ENCODE results near the gene RIT2.

RIT2 gene

DNA sequence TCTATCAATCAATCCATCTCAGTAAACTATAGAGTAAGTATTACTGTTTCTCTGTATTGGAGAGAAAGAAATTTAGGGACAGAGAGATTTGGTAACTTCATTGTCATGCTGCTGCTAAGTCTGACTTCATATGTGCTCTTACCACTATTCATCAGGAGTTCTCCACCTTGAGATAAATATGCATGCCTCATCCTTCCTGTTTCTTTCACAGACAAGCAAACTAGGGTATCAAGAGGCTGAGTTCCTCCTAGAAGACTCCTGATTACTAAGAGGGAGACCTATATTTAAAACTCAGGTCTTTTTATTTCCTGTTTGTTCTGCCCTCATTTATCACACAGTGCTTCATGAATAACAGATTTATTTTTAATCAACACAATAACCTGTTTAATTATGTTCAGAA is 34.1 kb downstream of the RIT2 start:
- DNase-seq (ENCODE audit: low read depth) = no peak

DNA sequence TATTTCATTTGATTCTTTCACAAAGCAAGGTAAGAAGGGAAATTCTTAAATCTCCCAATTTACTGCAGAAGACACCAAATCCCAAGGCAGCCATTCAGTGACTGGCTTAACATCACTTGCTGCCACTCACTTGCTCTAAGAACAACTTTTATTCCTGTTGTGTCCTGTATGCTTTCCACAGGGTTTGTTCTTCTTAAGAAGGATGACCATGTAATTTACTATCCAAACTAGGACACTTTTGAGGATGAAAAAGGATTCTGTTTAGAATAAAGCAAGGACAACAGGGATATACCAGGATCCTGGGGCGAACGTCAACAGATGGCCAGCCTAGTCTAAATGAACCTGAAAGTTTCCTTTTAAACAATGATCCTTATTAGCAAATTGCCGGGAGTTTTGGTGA is 34.8 kb downstream of the RIT2 start:
- no peak for DNase-seq (ENCODE audit: low read depth)

DNA sequence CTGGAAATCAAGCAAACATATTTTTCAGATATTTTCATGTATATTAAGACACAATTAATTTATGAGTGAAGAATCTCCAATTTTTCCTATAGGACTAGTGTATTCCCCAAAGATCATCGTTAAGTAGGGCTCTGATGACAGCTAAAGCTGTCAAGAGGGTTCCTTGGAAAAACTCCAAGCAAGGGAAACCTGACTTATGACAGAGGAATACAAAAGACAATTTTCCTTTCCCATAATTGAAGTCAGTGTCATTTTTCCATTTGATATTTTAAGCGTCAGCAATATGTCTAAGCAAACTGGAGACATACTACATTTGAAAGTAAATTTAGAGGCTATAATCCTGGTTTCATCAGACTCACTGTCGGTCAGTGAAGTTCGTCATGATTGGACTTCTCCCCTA is 36.1 kb downstream of the RIT2 start:
- DNase-seq (ENCODE audit: low read depth) = no peak

DNA sequence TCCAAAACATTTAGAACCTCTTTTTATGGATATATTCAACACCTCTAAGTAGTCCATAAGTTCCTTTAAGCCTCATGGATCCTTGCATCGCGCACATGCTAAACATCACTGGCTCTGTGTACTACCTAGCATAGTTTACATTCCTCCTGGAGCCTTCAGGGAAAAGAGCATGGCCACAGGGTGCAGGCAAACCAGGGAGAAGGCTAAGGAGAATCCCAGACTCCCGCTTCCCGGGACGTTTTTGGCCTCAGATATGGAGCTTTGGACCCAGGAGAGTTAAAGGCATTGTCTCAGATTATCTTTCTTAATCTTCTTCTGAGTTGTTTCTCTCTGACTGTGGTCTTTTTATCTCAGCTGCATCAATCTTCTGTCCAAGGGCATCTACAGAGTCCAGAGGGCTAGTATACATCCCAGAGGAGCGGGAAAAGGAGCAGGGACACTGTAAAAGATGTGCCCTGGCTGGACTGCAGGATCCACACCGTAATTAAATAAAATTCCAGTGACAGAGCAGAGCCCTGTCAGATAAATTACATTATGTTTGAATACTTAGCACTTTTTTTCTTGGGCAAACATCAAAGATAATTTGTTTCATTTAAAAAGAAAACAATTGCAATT is 36.9 kb downstream of the RIT2 start:
- DNase-seq (ENCODE audit: low read depth) = no peak

DNA sequence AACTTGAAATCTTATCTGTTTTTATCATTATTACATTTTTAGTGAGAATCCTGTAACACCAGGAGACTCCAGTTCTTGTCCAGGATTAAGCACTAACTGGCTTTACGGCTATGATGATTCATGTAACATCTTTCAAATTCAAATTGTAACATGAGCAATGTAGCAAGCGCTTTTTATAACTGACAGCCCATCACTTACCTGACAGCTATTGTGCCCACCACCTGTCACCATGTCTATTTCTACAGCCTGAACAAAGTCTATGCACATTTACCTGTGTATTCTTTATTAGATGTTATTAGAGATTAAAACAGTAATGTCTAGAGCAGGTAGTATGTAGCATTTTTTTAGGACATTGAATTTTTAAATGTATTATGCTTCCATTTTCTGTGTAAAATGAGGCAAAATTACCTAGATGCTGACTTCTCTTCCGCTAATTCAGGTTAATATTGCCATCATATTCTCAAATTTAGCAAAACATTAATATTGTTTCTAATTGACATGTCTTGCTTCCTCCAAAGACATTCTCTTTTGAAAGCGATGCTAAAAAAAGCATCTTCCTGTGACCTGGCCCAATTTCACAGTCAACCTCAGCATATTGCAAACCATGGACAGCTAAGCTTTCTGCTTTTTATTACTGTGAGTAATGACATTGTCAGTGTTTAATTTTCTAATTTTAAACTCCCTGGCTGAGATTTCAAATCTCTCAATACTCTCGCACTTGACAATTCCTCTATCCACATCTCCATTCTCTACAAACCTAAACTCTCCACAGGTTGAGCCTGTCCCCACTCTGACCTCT is 37.8 kb downstream of the RIT2 start:
- no peak for DNase-seq (ENCODE audit: low read depth)

DNA sequence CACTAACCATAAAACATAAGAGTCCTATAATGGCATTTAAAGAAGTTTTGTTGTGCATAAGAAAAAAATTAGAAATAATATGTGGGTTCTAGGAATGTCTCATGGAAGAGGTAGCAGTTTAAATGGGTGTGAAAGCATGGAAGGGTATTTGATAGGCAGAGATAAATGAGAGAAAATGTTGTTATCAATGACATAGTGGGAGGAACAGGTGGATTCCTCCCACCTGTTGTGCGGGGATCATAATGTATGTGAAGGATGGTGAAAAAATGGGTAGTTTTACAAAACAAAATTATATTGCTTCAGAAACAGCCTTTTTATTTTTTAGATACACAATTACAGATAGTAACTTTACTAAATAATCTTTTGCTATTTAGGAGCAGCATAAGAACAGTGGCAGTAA is 41.7 kb downstream of the RIT2 start:
- no peak for DNase-seq (ENCODE audit: low read depth)

DNA sequence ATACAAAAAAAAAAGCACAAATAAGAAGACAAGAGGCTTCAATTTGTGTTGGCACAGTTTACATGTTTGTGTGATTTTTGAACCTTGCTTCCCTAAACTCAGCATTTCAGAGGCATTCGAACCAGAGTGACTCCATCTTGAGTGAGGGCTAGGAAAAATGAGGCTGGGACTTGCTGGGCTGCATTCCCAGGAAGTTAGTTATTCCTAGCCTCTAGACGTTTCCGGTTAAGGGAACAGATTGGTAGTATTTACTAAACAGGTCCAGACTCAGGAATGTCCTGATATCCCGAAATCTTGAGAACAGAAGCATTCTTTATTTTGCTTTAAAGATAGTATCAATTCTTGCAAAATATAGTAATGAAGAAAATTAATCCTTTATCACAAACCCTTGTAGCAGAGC is 46.7 kb downstream of the RIT2 start:
- no peak for DNase-seq (ENCODE audit: low read depth)

DNA sequence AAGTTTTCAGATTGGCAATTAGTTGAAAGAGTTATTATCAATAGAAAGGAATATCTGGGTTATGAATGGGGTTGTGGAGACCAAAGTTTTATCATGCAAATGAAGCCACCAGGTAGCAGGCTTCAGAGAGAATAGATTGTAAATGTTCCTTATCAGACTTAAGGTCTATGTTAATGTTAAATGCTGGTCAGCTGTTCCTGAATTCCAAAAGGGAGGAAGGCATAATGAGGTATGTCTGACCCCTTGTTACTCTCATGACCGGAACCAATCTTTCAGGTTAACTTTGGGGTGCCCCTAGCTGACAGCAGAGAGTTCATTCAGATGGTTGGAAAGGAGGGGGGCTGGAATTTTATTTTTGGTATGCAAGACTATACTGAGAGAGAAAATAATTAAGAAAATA is 47.9 kb downstream of the RIT2 start:
- DNase-seq (ENCODE audit: low read depth) = no peak

DNA sequence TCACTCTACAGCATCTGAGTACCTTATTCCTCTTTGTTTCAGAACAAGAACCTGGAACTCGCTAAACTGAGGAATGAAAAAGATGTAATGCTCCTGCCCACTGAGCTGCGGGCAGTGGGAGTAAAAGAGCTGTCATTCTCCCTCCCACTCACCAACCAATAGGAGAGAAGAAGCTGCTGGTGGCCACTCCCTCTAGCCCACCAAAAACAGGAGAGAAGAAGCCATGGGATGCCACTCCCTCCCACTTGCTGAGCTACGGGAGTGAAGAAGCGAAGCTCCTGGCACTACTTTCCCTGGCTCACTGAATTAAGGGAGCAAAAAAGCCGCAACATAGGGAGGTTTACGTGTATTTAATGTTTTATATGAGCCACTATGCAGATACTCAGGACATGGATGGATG is 53.7 kb downstream of the RIT2 start:
- no peak for DNase-seq (ENCODE audit: low read depth)

DNA sequence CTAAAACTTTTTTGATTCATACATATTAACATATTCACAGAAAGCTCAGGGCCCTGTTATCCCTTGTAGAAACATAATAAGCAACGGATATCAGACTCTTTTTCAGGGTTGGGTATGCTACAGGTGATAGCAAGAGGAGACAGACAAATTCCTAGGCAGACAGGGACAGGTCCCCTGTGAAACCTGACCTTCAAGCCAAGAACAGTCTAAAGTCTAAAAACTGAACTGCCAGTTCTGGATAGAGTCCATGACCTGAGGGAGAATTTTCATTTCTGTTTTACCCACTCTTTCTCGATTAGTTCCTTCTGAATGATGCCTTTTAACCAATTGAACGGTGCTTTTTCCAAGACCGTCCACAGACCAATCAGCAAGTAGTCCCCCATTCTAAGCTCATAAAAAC is 54.2 kb downstream of the RIT2 start:
- no peak for DNase-seq (ENCODE audit: low read depth)

DNA sequence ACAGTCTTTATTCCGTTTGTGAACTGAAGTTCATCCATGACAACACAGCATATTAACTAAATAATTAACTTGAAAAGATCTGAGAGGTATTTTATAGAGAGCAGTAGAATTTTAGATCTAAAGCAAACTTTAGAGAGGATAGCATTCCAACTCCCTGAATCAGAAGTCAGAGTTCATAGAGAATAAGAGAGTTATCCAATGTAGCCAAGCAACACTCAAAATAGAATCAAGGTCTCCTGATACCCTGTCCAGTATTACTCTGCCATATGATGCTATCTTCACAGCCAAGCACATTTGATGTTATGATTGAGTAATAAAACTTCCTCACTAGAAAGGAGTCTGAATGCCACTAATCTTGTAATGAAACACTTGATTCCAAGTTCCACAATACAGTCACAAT is 55.5 kb downstream of the RIT2 start:
- peak; percentile 18 for DNase-seq (ENCODE audit: low read depth)

DNA sequence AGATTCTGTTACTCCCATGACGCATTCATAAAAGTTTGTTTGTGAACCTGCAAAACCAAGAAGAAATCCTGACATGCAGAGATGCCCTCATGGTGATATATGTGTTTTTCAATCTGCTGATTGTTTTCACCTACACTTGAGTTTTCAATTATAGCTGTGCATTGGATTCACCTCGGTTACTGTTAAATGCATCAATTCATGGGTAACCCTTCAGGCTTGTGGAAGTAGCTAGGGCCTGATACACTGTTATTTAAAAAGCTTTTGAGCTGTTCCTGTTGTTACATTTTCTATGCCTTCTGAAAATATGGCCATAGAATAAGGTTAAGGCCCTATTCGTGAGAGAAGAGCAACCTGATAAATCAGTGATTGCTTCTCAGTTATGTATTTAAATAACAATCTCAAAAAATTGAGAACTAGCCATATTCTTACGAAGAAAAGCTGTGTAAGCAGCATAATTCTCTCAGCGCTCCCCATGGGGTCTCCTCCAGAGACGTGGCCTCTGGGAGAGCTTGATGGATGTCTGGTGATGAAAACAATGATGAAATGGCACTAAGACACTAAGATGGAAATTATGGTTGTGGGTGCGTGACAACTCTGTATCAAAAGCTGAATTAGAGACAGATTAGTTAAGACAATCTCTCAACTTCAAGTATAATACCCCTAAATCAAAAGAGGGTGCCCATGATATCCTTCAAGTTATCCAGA is 60.5 kb downstream of the RIT2 start:
- DNase-seq (ENCODE audit: low read depth) = no peak

DNA sequence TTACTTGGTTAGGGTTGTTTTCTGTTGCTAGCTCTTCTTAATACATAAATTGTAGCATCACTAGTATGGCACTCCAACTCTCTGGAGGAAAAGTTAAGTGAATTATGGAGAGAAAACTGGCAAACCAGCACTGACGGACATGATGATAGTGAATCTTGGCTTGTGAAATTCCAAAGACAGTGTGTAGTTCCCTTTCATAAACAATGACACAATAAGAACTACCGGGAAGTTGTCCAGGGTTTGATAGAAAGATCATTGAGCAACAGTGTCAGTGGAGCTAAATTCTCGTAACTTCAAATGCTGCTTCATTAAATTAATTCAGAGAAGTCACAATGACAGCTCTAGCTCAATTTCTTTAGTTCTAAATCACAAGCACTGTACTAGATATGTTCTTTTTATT is 66.5 kb downstream of the RIT2 start:
- peak; percentile 13 for DNase-seq (ENCODE audit: low read depth)

DNA sequence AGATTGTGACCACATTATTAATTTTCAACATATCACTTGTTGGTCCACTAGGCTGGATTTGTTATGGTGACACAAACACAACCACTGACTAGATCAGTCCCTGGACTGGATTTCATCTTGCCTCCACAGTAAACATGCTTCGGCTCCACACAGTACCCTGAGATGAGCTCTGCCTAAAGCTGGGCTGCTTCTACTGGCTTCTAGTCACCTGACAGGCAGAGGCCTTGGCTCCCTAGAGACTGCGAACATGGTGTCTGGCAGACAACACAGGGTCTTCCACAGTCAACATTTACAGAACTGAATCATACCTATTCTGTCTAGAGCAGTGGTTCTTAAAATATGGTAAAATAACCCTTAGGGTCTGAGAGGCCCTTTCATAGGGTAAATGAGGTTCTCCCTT is 69.2 kb downstream of the RIT2 start:
- no peak for DNase-seq (ENCODE audit: low read depth)

DNA sequence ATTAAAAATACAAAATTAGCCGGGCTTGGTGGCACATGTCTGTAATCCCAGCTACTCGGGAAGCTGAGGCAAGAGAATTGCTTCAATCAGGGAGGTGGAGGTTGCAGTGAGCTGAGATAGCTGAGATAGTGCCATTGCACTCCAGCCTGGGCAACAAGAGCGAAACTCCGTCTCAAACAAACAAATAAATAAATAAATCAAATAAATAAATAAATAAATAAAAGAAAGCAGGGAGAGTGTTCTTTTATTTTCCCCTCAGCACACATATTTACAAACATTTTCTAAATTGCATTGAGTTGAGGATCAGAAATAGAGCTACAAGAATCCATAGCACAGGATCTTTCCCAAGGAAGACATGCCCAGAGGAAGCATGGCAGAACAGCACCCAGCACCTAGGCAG is 71.9 kb downstream of the RIT2 start:
- DNase-seq (ENCODE audit: low read depth) = no peak

DNA sequence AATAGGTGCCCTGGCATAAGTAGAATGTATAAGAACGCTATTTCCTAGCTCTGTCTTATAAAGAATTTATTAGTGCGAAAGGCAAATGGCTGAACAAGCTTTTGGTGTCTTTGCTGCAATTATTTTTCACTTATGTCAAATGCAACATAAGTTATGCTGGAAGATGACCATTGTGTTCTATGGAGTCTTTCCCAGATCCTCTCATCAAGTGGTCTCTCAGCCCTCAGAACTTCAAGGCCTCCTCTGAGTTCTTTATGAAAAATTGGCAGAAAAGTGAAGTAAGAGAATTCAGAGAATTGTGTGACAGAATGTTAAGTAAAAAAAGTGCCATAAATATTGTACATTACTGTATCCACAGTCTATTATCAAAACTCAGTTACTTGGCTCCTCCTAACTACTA is 75.2 kb downstream of the RIT2 start:
- DNase-seq (ENCODE audit: low read depth) = no peak

DNA sequence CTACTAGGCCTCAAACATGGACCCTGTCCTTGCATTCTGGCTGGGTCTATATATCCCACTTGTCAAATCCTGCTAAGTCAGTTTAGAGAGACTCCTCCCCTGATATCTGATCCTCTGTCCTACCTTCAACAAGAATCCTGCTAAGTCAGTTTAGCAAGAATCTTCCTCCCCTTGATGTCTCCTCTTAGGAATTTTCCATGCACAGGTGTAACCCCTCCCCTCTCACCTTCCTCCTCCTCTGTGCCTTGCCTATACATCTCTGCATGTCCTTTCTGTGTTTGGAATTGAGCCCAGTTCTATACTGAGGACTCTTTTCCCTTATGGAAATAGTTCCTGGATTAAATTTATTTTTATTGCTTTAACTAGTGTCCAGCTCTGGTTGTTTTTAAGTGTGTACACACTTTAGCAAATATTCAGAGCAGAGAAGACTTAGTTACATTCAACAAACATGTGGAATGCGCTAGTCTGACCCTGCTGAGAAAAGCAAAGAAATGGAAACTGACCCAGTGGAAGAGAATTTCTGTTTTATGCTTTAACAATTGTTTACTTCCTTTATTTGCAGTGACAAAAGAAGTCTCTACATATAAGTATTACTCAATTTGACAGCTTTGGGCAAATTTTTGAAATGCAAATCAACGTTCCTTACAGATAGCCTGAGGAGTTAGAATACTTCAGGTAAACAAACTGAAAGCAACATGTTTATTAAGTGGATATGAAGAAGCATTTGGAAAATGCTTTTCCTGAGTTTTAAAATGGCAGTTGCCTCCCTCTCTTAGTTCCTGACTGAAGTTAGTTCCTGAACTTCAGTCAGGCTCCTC is 80.6 kb downstream of the RIT2 start:
- no peak for DNase-seq (ENCODE audit: low read depth)

DNA sequence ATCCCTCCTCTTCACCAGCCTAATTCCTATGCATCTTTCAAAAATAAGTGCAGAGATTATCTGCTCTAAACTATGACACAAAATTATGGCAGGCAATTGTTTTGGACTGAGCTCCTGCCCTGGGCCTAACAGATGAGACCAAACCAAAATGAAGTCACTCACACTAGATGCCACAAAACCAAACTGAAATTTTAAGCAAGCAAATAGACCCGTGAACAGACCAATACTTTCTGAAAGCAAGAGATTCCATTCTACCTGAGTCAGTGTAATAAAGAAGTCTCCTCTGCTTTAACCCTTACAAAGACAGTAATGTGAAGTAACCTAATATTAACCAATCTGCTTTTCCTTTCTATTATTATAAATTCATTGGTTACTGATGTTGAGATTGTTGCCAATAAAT is 84.3 kb downstream of the RIT2 start:
- DNase-seq (ENCODE audit: low read depth) = no peak

DNA sequence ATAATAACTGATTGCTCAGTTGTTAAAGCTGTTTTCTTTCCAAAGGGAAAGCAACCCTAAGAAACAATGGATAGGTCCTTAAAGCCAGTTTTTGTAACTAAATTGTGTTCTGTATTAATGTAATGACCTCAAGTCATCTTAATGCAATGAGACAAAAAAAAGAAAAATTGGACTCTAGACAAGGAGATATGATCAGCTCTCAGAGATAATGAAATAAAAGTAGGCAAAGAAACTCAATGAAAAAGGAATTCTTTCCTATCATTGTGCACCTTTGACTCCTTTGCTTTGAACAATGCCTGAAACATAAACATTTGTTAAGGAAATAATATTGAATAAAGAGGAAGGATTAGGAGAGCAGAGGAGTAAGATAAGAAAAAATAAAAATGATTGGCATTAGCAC is 86.1 kb downstream of the RIT2 start:
- DNase-seq (ENCODE audit: low read depth) = no peak

DNA sequence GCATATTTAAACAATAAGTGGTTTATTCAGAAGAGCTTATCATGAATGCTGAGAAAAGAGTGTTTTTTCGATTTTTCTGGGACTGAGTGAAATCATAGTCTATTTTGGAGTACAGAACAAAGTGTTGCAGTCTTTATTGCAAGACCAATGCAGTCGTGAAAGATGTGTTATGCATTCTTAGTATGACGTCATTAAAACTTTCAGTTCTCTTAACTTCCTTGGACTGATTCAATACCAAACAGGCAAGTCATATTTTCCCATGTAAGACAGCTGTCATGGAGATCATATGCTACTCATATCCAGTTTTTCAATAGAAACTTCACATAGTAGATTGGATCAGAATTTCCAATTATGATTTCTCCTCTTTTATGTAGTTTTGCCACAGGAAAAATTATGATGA is 92.6 kb downstream of the RIT2 start:
- DNase-seq (ENCODE audit: low read depth) = no peak

DNA sequence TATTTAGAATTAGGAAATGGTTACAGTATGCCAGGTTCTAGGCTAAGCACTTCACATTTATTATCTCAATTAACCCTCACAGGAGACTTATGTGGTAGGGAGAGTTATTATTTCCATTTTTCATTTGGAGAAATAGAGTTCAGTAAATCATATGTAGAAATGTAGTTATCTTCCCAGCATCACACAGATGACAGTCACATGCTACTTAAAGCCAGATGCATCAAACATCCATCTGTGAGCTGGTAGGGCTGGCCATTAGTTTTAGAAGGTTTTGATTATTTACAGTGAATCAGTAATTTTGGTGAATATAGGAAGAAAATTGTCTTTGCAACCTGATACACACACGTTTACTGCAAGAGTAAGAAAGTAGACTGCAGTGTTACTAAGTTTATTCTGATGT is 97.9 kb downstream of the RIT2 start:
- DNase-seq (ENCODE audit: low read depth) = no peak

DNA sequence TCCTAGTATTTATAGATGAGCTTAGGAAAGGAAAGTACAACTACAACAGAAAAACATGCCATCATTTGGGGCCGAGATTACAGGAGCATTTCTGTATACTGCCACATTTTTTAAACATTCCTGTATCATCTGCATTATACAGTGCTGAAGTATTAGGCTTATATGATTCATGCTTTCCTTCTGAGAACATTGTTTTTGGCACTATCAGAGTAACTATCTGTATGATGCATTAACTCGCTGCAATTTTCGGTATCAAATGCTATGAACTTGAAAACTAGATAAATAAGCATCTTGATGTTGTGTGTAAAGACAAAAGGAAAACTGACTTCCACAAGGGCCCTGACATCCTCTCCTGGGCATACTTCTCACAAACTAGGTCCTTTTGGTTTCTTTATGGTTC is 102.0 kb downstream of the RIT2 start:
- DNase-seq (ENCODE audit: low read depth) = peak; percentile 6

DNA sequence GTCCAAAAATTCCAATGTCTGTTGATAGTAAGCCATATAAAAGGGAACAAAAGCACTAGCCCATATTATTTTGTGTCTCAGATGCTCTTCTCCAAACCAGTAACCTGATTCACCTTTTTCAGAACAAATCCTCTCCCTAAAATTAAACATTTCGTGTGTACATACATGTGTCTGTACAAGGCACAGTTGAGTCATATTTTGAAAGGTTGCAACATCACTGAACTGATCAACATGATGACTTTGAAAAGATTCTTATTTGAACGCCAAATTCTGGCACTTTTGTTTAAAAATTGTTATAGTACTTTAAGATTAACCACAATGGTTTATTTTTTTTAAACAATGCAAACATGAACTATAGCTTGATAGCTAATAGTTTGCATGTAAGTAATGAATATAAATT is 102.5 kb downstream of the RIT2 start:
- DNase-seq (ENCODE audit: low read depth) = no peak

Data from non-pigmented ciliary epithelial cell (primary cell).